Endothelial cell of umbilical vein (primary cell): ENCODE data around the gene CLRN3. TPM values are rescaled to one million over a fixed set of nuclear protein-coding genes. Genes with fewer than 3 reads are reported as not detected.
A peak's percentile ranks its signal among the peaks of the same experiment; 100 is the strongest.

Experiments used
- BruUV-seq: library from RNA; stranded (reverse); fragments of 400-500 nt; replicated peaks from 2 replicates; lab custom pipeline; 2021; lab: Mats Ljungman, UMichigan
- CTCF ChIA-PET: fragments of 300-600, 350-600 bp; sonication (Branson Sonifier 250); formaldehyde crosslinking; loops from one replicate; lab custom pipeline; 2021; ENCODE audit warnings: antibody characterized with exemption, inconsistent platforms; lab: Charles Lee
- POLR2A ChIA-PET: fragments of 300-600, 350-600 bp; sonication (Branson Sonifier 250); formaldehyde crosslinking; loops from one replicate; lab custom pipeline; 2021; ENCODE audit warnings: antibody characterized with exemption, inconsistent platforms; lab: Charles Lee
- DNase-seq: peaks from one replicate; pipeline ENCODE4 v3.0.0-alpha.2; 2011; ENCODE audit warnings: low read depth, low spot score
- FAIRE-seq: peaks from 2 replicates; lab custom pipeline; 2011; peaks lifted over from hg19 to GRCh38; lab: Jason Lieb, UNC
- H2AFZ ChIP-seq: 2 replicates; pipeline ENCODE4 v1.6.0; 2012; ENCODE audit warnings: low read depth, low read length, control low read depth, inconsistent platforms
- H3K27ac ChIP-seq: 2 replicates; pipeline ENCODE4 v1.5.1; 2011; ENCODE audit warnings: low read depth, mild to moderate bottlenecking, control low read depth, low read length, moderate library complexity; ENCODE audit not compliant: insufficient read depth
- H3K27me3 ChIP-seq, 2 experiments: 2 replicates each; pipeline versions ENCODE4 v1.6.0 to v1.6.1; 2011; ENCODE audit warnings: low read length in 2 of 2, mixed read lengths in 1 of 2; ENCODE audit not compliant: control insufficient read depth in 2 of 2, insufficient read depth in 2 of 2
- H3K36me3 ChIP-seq, 2 experiments: 2 replicates in 1 of 2; 3 replicates in 1 of 2; pipeline ENCODE4 v1.5.1; 2011; ENCODE audit warnings: low read length in 2 of 2, mild to moderate bottlenecking in 1 of 2, moderate library complexity in 1 of 2; ENCODE audit not compliant: control insufficient read depth in 2 of 2, insufficient read depth in 2 of 2; ENCODE audit errors: extremely low read depth in 1 of 2
- H3K4me1 ChIP-seq: 3 replicates; pipeline ENCODE4 v1.5.1; 2011; ENCODE audit warnings: mild to moderate bottlenecking, low read length; ENCODE audit not compliant: control insufficient read depth, insufficient read depth; ENCODE audit errors: extremely low read depth
- H3K4me2 ChIP-seq: 2 replicates; pipeline ENCODE4 v1.6.1; 2011; ENCODE audit warnings: low read length, control low read depth, mixed read lengths; ENCODE audit not compliant: insufficient read depth
- H3K4me3 ChIP-seq, 3 experiments: fragments of 200-600 bp in 1 of 3; sonication (generic), shearing (Covaris generic) in 1 of 3; replicated peaks in 1 of 3; 2 replicates each; pipeline ENCODE4 v1.5.1; 2011 to 2016; ENCODE audit warnings: control low read depth in 3 of 3, low read length in 3 of 3, mild to moderate bottlenecking in 2 of 3, inconsistent platforms in 1 of 3, low read depth in 1 of 3, moderate library complexity in 1 of 3; ENCODE audit not compliant: insufficient read depth in 1 of 3
- H3K79me2 ChIP-seq: 2 replicates; pipeline ENCODE4 v1.6.0; 2012; ENCODE audit warnings: low read length, inconsistent platforms; ENCODE audit not compliant: control insufficient read depth, insufficient read depth
- H3K9ac ChIP-seq: replicated peaks from 2 replicates; pipeline ENCODE3; 2011; ENCODE audit warnings: low read length, control low read depth; ENCODE audit not compliant: insufficient read depth; ENCODE audit errors: extremely low read depth
- H3K9me1 ChIP-seq: replicated peaks from 3 replicates; pipeline ENCODE4 v1.6.0; 2011; ENCODE audit warnings: mild to moderate bottlenecking, low read length; ENCODE audit not compliant: control insufficient read depth, insufficient read depth; ENCODE audit errors: extremely low read depth
- H3K9me3 ChIP-seq: replicated peaks from 2 replicates; pipeline ENCODE4 v1.5.1; 2012; ENCODE audit warnings: low read length, inconsistent platforms; ENCODE audit not compliant: control insufficient read depth, insufficient read depth
- H4K20me1 ChIP-seq: replicated peaks from 2 replicates; pipeline ENCODE3; 2011; ENCODE audit warnings: mild to moderate bottlenecking, low read length; ENCODE audit not compliant: control insufficient read depth, insufficient read depth; ENCODE audit errors: extremely low read depth
- EZH2 ChIP-seq: IDR thresholded peaks from 2 replicates; pipeline ENCODE4 v1.6.1; 2012; ENCODE audit warnings: borderline replicate concordance, low read depth, mild to moderate bottlenecking, moderate library complexity, low read length, inconsistent platforms; ENCODE audit not compliant: severe bottlenecking
- GATA2 ChIP-seq: IDR thresholded peaks from 2 replicates; pipeline ENCODE4 v1.7.0; 2011; ENCODE audit warnings: low read depth, mild to moderate bottlenecking, moderate library complexity, mixed read lengths, low read length; ENCODE audit not compliant: insufficient read length, insufficient read depth
- POLR2A ChIP-seq: IDR thresholded peaks from 2 replicates; pipeline ENCODE4 v1.6.1; 2012; ENCODE audit warnings: low read depth, mild to moderate bottlenecking, control low read depth, low read length
- POLR2AphosphoS5 ChIP-seq: IDR thresholded peaks from 2 replicates; pipeline ENCODE4 v1.6.1; 2012; ENCODE audit warnings: low read depth, mild to moderate bottlenecking, control low read depth, low read length, moderate library complexity; ENCODE audit not compliant: insufficient read depth
- dilution Hi-C: fragments of 300-500 bp; cut with MboI; formaldehyde crosslinking; loops from one replicate; pipeline ENCODE4 v1.15.0; 2019; ENCODE audit warnings: low sequenced_read_pairs; ENCODE audit not compliant: extremely low pct_ligation_motif_present
- intact Hi-C: fragments of 100-400 bp; cut with micrococcal nuclease; formaldehyde crosslinking; loops from one replicate; pipeline ENCODE4 v1.10.0; 2022
- polyA plus RNA-seq, 4 experiments: library from polyadenylated mRNA; depleted of rRNA in 3 of 4; stranded (reverse) in 3 of 4; unstranded in 1 of 4; fragments of >200 nt; gene quantifications; 2 replicates each; pipeline versions ENCODE4 v1.2.1 to v1.2.3, GENCODE V29; 2011 to 2012; ENCODE audit warnings: missing spikeins in 1 of 4
- total RNA-seq: library from RNA; stranded (reverse); gene quantifications from 2 replicates; pipeline ENCODE4 v1.2.3, GENCODE V29; 2021

The CLRN3 gene
- total and polyA plus RNA-seq, 2 donors (not counting 3 experiments of a cell fraction or from before 2014, with no cell fraction given): 0.07 TPM; not detected in 1

GRCh38 chr10:127940866-127941640 lies 48.3 kb upstream of the CLRN3 start:
- H2AFZ ChIP-seq: no peak overlapping the region
- ChIA-PET CTCF (interaction anchor here (1.1 to 3.0 kb wide), 6 partner anchors 13 to 71 kb away, joined by 3 to 14 read pairs (median 10); partner anchors contain the start of gene PTPRE), POLR2A (no interaction called here)
- no peak overlapping the region for H3K27ac ChIP-seq
- dilution Hi-C loops (no loop called here), intact Hi-C loops (no loop called here)
- no peaks in the 10 kb centered on the region for H3K36me3 ChIP-seq
- no peaks in the 10 kb centered on the region for H3K79me2 ChIP-seq
- H3K4me1 ChIP-seq: peaks cover 56% of the 10 kb centered on the region
- TF ChIP-seq POLR2A (no peak), GATA2 (no peak)
- no peak overlapping the region for H3K4me2 ChIP-seq
- H3K9ac ChIP-seq: no peak overlapping the region
- H3K27me3 ChIP-seq: no peaks in the 10 kb centered on the region
- H3K4me3 ChIP-seq: no peak overlapping the region
- H3K9me1 ChIP-seq: no peaks in the 10 kb centered on the region
- H4K20me1 ChIP-seq: no peaks in the 10 kb centered on the region
- no peak for DNase-seq
- BruUV-seq: no TSS peak
- no peak for FAIRE-seq
- H3K9me3 ChIP-seq: no peaks in the 10 kb centered on the region

GRCh38 chr10:127939786-127940330 lies 47.1 kb upstream of the CLRN3 start:
- dilution Hi-C loops (no loop called here), intact Hi-C loops (no loop called here)
- Histone ChIP-seq H3K9me1 (no peaks in the 10 kb centered on the region), H3K9ac (no peak overlapping the region), H3K4me2 (no peak overlapping the region), H3K4me3 (no peak overlapping the region), H3K9me3 (no peaks in the 10 kb centered on the region), H3K4me1 (peaks cover 44% of the 10 kb centered on the region), H3K27ac (no peak overlapping the region), H3K27me3 (no peaks in the 10 kb centered on the region), H3K36me3 (peaks cover 0 to 5% of the 10 kb centered on the region in 2 experiments), H2AFZ (no peak overlapping the region), H3K79me2 (no peaks in the 10 kb centered on the region), H4K20me1 (no peaks in the 10 kb centered on the region)
- FAIRE-seq (peak; percentile 4), DNase-seq (no peak)
- POLR2A ChIA-PET: no interaction called here
- TF ChIP-seq POLR2AphosphoS5: no peak
- no peak for TF ChIP-seq EZH2
- no peak for TF ChIP-seq GATA2
- BruUV-seq: no TSS peak
- CTCF ChIA-PET: interaction anchor here (0.9 to 2.5 kb wide), 3 partner anchors 12 to 72 kb away, joined by 3 to 11 read pairs (median 3); partner anchors contain the start of gene PTPRE
